GM12878 (cell line): Measurements from ENCODE around the gene AADAT.

Experiments
- CHD2 ChIP-seq: IDR thresholded peaks from 2 replicates; pipeline ENCODE4 v1.6.1; 2011; ENCODE audit warnings: low read depth, low read length, improper control_type of control experiment, borderline replicate concordance
- ESRRA ChIP-seq: IDR thresholded peaks from 2 replicates; pipeline ENCODE4 v1.6.1; 2012; ENCODE audit warnings: mild to moderate bottlenecking, low read length, improper control_type of control experiment
- EZH2 ChIP-seq: IDR thresholded peaks from 2 replicates; pipeline ENCODE4 v1.6.1; 2012; ENCODE audit warnings: low read depth, mild to moderate bottlenecking, control low read depth, inconsistent platforms, low read length, borderline replicate concordance; ENCODE audit not compliant: control insufficient read depth
- FOS ChIP-seq: IDR thresholded peaks from 3 replicates; pipeline ENCODE4 v1.6.1; 2011; ENCODE audit warnings: borderline replicate concordance; ENCODE audit not compliant: insufficient read length; ENCODE audit errors: extremely low read depth
- NFIC ChIP-seq: IDR thresholded peaks from 2 replicates; pipeline ENCODE4 v1.6.1; 2012; ENCODE audit warnings: low read depth, mild to moderate bottlenecking, inconsistent platforms, low read length, moderate library complexity
- SUPT20H ChIP-seq: IDR thresholded peaks from 2 replicates; pipeline ENCODE4 v1.6.1; 2011; ENCODE audit warnings: low read depth, mild to moderate bottlenecking, low read length, moderate library complexity, borderline replicate concordance; ENCODE audit not compliant: control insufficient read depth
- YY1 ChIP-seq: IDR thresholded peaks from 2 replicates; pipeline ENCODE4 v1.6.1; 2011; ENCODE audit warnings: low read depth, mild to moderate bottlenecking, low read length
- TF ChIP-seq, protein P1 (sequence below): IDR thresholded peaks from 2 replicates; pipeline ENCODE4 v1.6.1; 2011; ENCODE audit warnings: borderline replicate concordance, low read depth, mild to moderate bottlenecking, moderate library complexity, low read length; ENCODE audit not compliant: insufficient read depth, poor library complexity, severe bottlenecking

DNA sequence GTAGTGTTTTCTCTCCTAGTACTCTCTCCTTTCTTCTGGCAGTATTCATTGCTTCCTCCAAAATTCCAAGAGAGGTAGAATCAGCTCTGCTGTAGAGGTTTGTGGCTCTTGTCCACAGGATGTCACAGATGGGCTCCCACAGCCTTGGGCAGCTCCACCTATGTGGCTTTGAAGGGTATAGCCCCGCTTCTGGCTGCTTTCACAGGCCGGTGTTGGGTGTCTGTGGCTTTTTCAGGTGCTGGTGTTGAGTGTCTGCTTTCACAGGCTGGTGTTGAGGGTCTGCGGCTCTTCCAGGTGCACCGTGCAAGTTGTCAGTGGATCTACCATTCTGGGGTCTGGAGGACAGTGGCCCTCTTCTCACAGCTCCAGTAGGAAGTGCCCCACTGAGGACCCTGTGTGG, 7.9 kb upstream of the AADAT start:
- TF ChIP-seq EZH2 (no peak), ESRRA (no peak), FOS (no peak), YY1 (no peak), SUPT20H (no peak), NFIC (no peak), CHD2 (no peak)
- TF ChIP-seq, protein P1, sequence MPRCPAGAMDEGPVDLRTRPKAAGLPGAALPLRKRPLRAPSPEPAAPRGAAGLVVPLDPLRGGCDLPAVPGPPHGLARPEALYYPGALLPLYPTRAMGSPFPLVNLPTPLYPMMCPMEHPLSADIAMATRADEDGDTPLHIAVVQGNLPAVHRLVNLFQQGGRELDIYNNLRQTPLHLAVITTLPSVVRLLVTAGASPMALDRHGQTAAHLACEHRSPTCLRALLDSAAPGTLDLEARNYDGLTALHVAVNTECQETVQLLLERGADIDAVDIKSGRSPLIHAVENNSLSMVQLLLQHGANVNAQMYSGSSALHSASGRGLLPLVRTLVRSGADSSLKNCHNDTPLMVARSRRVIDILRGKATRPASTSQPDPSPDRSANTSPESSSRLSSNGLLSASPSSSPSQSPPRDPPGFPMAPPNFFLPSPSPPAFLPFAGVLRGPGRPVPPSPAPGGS, result no peak
